22Rv1 (cell line): Measurements from ENCODE around the gene GORASP1.

Experiments
- H3K27ac ChIP-seq: fragments of 450-650 bp; 2 replicates; pipeline ENCODE4 v1.5.1; 2017
- CTCF ChIP-seq: fragments of 450-650 bp; IDR thresholded peaks from 2 replicates; pipeline ENCODE4 v1.5.1; 2017; ENCODE audit warnings: mild to moderate bottlenecking
- ZFX ChIP-seq: fragments of 450-650 bp; IDR thresholded peaks from 2 replicates; pipeline ENCODE4 v1.6.1; 2017; ENCODE audit warnings: antibody characterized with exemption, borderline replicate concordance

The GORASP1 gene

GRCh38 chr3:39112113-39112512 lies 4.7 kb upstream of the GORASP1 start:
- no peak overlapping the region for H3K27ac ChIP-seq
- no peak for TF ChIP-seq CTCF
- no peak for TF ChIP-seq ZFX

- no peak overlapping the region for H3K27ac ChIP-seq
- TF ChIP-seq ZFX: no peak
- no peak for TF ChIP-seq CTCF
Observed at GRCh38 chr3:39110041-39110639, 2.7 kb upstream of the GORASP1 start.

GRCh38 chr3:39109086-39109485 lies 1.7 kb upstream of the GORASP1 start:
- TF ChIP-seq CTCF (no peak), ZFX (no peak)
- no peak overlapping the region for H3K27ac ChIP-seq

- H3K27ac ChIP-seq: peak overlapping the region; percentile 80; the same call in 1 of the 2 replicates
- TF ChIP-seq CTCF (no peak), ZFX (no peak)
Observed at GRCh38 chr3:39108200-39108710, 828 bp upstream of the GORASP1 start.

- TF ChIP-seq CTCF: peak; percentile 8; the same call in 1 of the 2 replicates
- no peak for TF ChIP-seq ZFX
Observed at GRCh38 chr3:39106851-39107387, 508 bp downstream of the GORASP1 start.

GRCh38 chr3:39106281-39106811 lies 1.1 kb downstream of the GORASP1 start:
- peak overlapping the region; percentile 80 for H3K27ac ChIP-seq
- TF ChIP-seq CTCF (no peak), ZFX (no peak)

More at GRCh38 chr3:39106851-39107387, 508 bp downstream of the GORASP1 start:
- peak overlapping the region; percentile 80 for H3K27ac ChIP-seq

GRCh38 chr3:39105687-39106063 lies 1.8 kb downstream of the GORASP1 start:
- no peak for TF ChIP-seq CTCF
- no peak for TF ChIP-seq ZFX

More at GRCh38 chr3:39105687-39106063, 1.8 kb downstream of the GORASP1 start:
- H3K27ac ChIP-seq: peak overlapping the region; percentile 80
